ENCODE results near the gene ATP1B3.
"Not testable (repeated sequence)": the region's sequence is repeated elsewhere in the genome, so short reads cannot be mapped to it uniquely, and the experiment has no call there.

ATP1B3 gene

DNA sequence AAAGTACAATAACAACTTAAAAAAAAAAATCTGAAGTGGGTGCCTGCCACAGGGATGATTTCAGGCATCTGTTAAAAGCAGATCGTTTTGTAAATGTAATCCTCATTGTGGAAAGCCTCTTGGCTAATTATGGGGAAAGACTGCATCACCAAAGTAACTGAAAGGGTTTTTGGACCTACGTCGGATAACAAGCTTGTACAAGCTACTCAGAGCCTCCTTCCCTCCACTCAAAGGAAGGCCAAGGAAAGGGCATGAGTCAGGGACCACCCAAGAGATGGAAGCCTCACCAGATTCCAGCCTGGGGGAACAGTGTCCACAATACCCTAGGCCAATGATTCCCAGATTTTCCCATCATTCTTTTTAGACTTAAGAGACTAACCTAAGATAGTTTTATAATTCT, 84.3 kb downstream of the ATP1B3 start:
- peaks cover 28 to 72% (median 50%) of the 10 kb centered on the region in 4 experiments for H3K36me3 ChIP-seq (ENCODE audit: control insufficient read depth in 4 of 4, insufficient read depth in 4 of 4, low read length in 3 of 4)
- H3K27ac ChIP-seq (ENCODE audit: insufficient read depth in 1 of 2, low read depth in 1 of 2, low read length in 2 of 2, poor library complexity in 1 of 2, severe bottlenecking in 2 of 2): no peak overlapping the region
- no peak overlapping the region for H3K4me3 ChIP-seq (ENCODE audit: control insufficient read depth in 1 of 7, extremely low read depth in 1 of 7, insufficient read depth in 4 of 7, low read depth in 2 of 7, low read length in 6 of 7)
- ChIA-PET CTCF (interaction anchor here (1.5 kb wide), 1 partner anchor 12 kb away, joined by 3 read pairs; no protein-coding TSS in a partner anchor), POLR2A (no interaction called here)
- H3K4me1 ChIP-seq (ENCODE audit: control extremely low read depth in 1 of 4, control insufficient read depth in 4 of 4, insufficient read depth in 4 of 4, low read length in 3 of 4): peaks cover 0 to 4% (median 0%) of the 10 kb centered on the region in 4 experiments
- no peaks in the 10 kb centered on the region for H3K27me3 ChIP-seq (replicated peaks in 2 of 5; ENCODE audit: control insufficient read depth in 4 of 5, insufficient read depth in 5 of 5, low read length in 4 of 5)
- WGBS (ENCODE audit: insufficient coverage): 90% methylated on average over 3 of the region's 3 CpGs
- no peaks in the 10 kb centered on the region for H3K9me3 ChIP-seq (ENCODE audit: control extremely low read depth in 1 of 5, control insufficient read depth in 4 of 5, insufficient read depth in 2 of 5, low read depth in 1 of 5, low read length in 4 of 5)
- no peak for DNase-seq

- Histone ChIP-seq H3K27ac (ENCODE audit: insufficient read depth in 1 of 2, low read depth in 1 of 2, low read length in 2 of 2, poor library complexity in 1 of 2, severe bottlenecking in 2 of 2) (no peak overlapping the region), H3K36me3 (ENCODE audit: control insufficient read depth in 4 of 4, insufficient read depth in 4 of 4, low read length in 3 of 4) (peaks cover 24 to 71% (median 43%) of the 10 kb centered on the region in 4 experiments), H3K4me3 (ENCODE audit: control insufficient read depth in 1 of 7, extremely low read depth in 1 of 7, insufficient read depth in 4 of 7, low read depth in 2 of 7, low read length in 6 of 7) (no peak overlapping the region), H3K27me3 (replicated peaks in 2 of 5; ENCODE audit: control insufficient read depth in 4 of 5, insufficient read depth in 5 of 5, low read length in 4 of 5) (no peaks in the 10 kb centered on the region), H3K9me3 (ENCODE audit: control extremely low read depth in 1 of 5, control insufficient read depth in 4 of 5, insufficient read depth in 2 of 5, low read depth in 1 of 5, low read length in 4 of 5) (no peaks in the 10 kb centered on the region), H3K4me1 (ENCODE audit: control extremely low read depth in 1 of 4, control insufficient read depth in 4 of 4, insufficient read depth in 4 of 4, low read length in 3 of 4) (no peaks in the 10 kb centered on the region)
- ChIA-PET CTCF (interaction anchor here (1.5 kb wide), 1 partner anchor 9 kb away, joined by 6 read pairs; no protein-coding TSS in a partner anchor), POLR2A (no interaction called here)
- WGBS (ENCODE audit: insufficient coverage): 100% methylated on average over 3 of the region's 4 CpGs
- no peak for DNase-seq
Measured at GRCh38 chr3:141963301-141963700, 86.9 kb downstream of the ATP1B3 start.

DNA sequence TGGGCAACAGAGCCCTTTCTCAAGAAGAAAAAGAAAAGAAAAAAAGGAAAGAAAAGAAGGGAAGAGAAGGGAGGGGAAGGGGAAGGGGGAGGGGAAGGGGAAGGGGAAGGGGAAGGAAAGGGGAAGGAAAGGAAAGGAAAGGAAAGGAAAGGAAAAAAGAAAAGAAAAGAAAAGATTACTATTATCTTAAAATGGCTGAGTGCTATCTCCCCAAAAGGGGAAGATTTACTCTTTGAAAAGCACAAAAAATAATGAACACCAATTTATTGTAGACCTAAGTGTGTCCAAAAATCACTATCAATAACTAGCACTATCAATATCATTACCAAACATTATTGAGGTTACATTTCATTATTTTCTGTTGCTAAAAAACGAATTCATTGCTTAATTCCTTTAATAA, 89.0 kb downstream of the ATP1B3 start:
- DNase-seq: no peak
- ChIA-PET POLR2A (no interaction called here), CTCF (interaction anchor here (1.0 to 2.4 kb wide), 4 partner anchors 11 to 316 kb away, joined by 3 to 6 read pairs (median 6); no protein-coding TSS in a partner anchor)
- WGBS (ENCODE audit: insufficient coverage): no CpG with 5 or more reads among the region's 1 CpG
- Histone ChIP-seq H3K36me3 (ENCODE audit: control insufficient read depth in 4 of 4, insufficient read depth in 4 of 4, low read length in 3 of 4) (peaks cover 18 to 64% (median 41%) of the 10 kb centered on the region in 4 experiments), H3K9me3 (ENCODE audit: control extremely low read depth in 1 of 5, control insufficient read depth in 4 of 5, insufficient read depth in 2 of 5, low read depth in 1 of 5, low read length in 4 of 5) (no peaks in the 10 kb centered on the region), H3K4me3 (ENCODE audit: control insufficient read depth in 1 of 7, extremely low read depth in 1 of 7, insufficient read depth in 4 of 7, low read depth in 2 of 7, low read length in 6 of 7) (no peak overlapping the region), H3K4me1 (ENCODE audit: control extremely low read depth in 1 of 4, control insufficient read depth in 4 of 4, insufficient read depth in 4 of 4, low read length in 3 of 4) (no peaks in the 10 kb centered on the region), H3K27me3 (replicated peaks in 2 of 5; ENCODE audit: control insufficient read depth in 4 of 5, insufficient read depth in 5 of 5, low read length in 4 of 5) (no peaks in the 10 kb centered on the region), H3K27ac (ENCODE audit: insufficient read depth in 1 of 2, low read depth in 1 of 2, low read length in 2 of 2, poor library complexity in 1 of 2, severe bottlenecking in 2 of 2) (no peak overlapping the region)

GRCh38 chr3:141969711-141970110, 93.3 kb downstream of the ATP1B3 start:
- no peaks in the 10 kb centered on the region for H3K9me3 ChIP-seq (ENCODE audit: control extremely low read depth in 1 of 5, control insufficient read depth in 4 of 5, insufficient read depth in 2 of 5, low read depth in 1 of 5, low read length in 4 of 5)
- H3K27ac ChIP-seq (ENCODE audit: insufficient read depth in 1 of 2, low read depth in 1 of 2, low read length in 2 of 2, poor library complexity in 1 of 2, severe bottlenecking in 2 of 2): no peak overlapping the region
- no peak overlapping the region for H3K4me3 ChIP-seq (ENCODE audit: control insufficient read depth in 1 of 7, extremely low read depth in 1 of 7, insufficient read depth in 4 of 7, low read depth in 2 of 7, low read length in 6 of 7)
- no peaks in the 10 kb centered on the region for H3K27me3 ChIP-seq (replicated peaks in 2 of 5; ENCODE audit: control insufficient read depth in 4 of 5, insufficient read depth in 5 of 5, low read length in 4 of 5)
- ChIA-PET POLR2A (no interaction called here), CTCF (interaction anchor here (1.2 kb wide), 1 partner anchor 29 kb away, joined by 3 read pairs; no protein-coding TSS in a partner anchor)
- DNase-seq: no peak
- H3K4me1 ChIP-seq (ENCODE audit: control extremely low read depth in 1 of 4, control insufficient read depth in 4 of 4, insufficient read depth in 4 of 4, low read length in 3 of 4): no peaks in the 10 kb centered on the region
- H3K36me3 ChIP-seq (ENCODE audit: control insufficient read depth in 4 of 4, insufficient read depth in 4 of 4, low read length in 3 of 4): peaks cover 19 to 45% (median 26%) of the 10 kb centered on the region in 4 experiments
- WGBS (ENCODE audit: insufficient coverage): 100% methylated on average over 1 of the region's 6 CpGs

- Histone ChIP-seq H3K27me3 (replicated peaks in 2 of 5; ENCODE audit: control insufficient read depth in 4 of 5, insufficient read depth in 5 of 5, low read length in 4 of 5) (no peaks in the 10 kb centered on the region), H3K27ac (ENCODE audit: insufficient read depth in 1 of 2, low read depth in 1 of 2, low read length in 2 of 2, poor library complexity in 1 of 2, severe bottlenecking in 2 of 2) (no peak overlapping the region), H3K9me3 (ENCODE audit: control extremely low read depth in 1 of 5, control insufficient read depth in 4 of 5, insufficient read depth in 2 of 5, low read depth in 1 of 5, low read length in 4 of 5) (no peaks in the 10 kb centered on the region), H3K36me3 (ENCODE audit: control insufficient read depth in 4 of 4, insufficient read depth in 4 of 4, low read length in 3 of 4) (peaks cover 18 to 51% (median 29%) of the 10 kb centered on the region in 4 experiments), H3K4me3 (ENCODE audit: control insufficient read depth in 1 of 7, extremely low read depth in 1 of 7, insufficient read depth in 4 of 7, low read depth in 2 of 7, low read length in 6 of 7) (no peak overlapping the region), H3K4me1 (ENCODE audit: control extremely low read depth in 1 of 4, control insufficient read depth in 4 of 4, insufficient read depth in 4 of 4, low read length in 3 of 4) (no peaks in the 10 kb centered on the region)
- ChIA-PET POLR2A (interaction anchor here (0.6 kb wide), 1 partner anchor 9 kb away, joined by 6 read pairs; no protein-coding TSS in a partner anchor), CTCF (interaction anchor here (0.6 to 1.2 kb wide), 3 partner anchors 22 to 422 kb away, joined by 3 to 5 read pairs (median 3); no protein-coding TSS in a partner anchor)
- no peak for DNase-seq
- WGBS (ENCODE audit: insufficient coverage): 100% methylated on average over 1 of the region's 1 CpG
Measured at GRCh38 chr3:141971571-141971970, 95.1 kb downstream of the ATP1B3 start.

- DNase-seq: no peak
- no peaks in the 10 kb centered on the region for H3K9me3 ChIP-seq (ENCODE audit: control extremely low read depth in 1 of 5, control insufficient read depth in 4 of 5, insufficient read depth in 2 of 5, low read depth in 1 of 5, low read length in 4 of 5)
- ChIA-PET CTCF (interaction anchor here (1.0 to 2.0 kb wide), 4 partner anchors 10 to 29 kb away, joined by 3 to 7 read pairs (median 4); no protein-coding TSS in a partner anchor), POLR2A (no interaction called here)
- H3K4me1 ChIP-seq (ENCODE audit: control extremely low read depth in 1 of 4, control insufficient read depth in 4 of 4, insufficient read depth in 4 of 4, low read length in 3 of 4): no peaks in the 10 kb centered on the region
- no peaks in the 10 kb centered on the region for H3K27me3 ChIP-seq (replicated peaks in 2 of 5; ENCODE audit: control insufficient read depth in 4 of 5, insufficient read depth in 5 of 5, low read length in 4 of 5)
- H3K4me3 ChIP-seq (ENCODE audit: control insufficient read depth in 1 of 7, extremely low read depth in 1 of 7, insufficient read depth in 4 of 7, low read depth in 2 of 7, low read length in 6 of 7): no peak overlapping the region
- peaks cover 19 to 49% (median 29%) of the 10 kb centered on the region in 4 experiments for H3K36me3 ChIP-seq (ENCODE audit: control insufficient read depth in 4 of 4, insufficient read depth in 4 of 4, low read length in 3 of 4)
- WGBS (ENCODE audit: insufficient coverage): no CpG with 5 or more reads among the region's 2 CpGs
- no peak overlapping the region for H3K27ac ChIP-seq (ENCODE audit: insufficient read depth in 1 of 2, low read depth in 1 of 2, low read length in 2 of 2, poor library complexity in 1 of 2, severe bottlenecking in 2 of 2)
Measured at GRCh38 chr3:141972399-141972798, 96.0 kb downstream of the ATP1B3 start.

DNA sequence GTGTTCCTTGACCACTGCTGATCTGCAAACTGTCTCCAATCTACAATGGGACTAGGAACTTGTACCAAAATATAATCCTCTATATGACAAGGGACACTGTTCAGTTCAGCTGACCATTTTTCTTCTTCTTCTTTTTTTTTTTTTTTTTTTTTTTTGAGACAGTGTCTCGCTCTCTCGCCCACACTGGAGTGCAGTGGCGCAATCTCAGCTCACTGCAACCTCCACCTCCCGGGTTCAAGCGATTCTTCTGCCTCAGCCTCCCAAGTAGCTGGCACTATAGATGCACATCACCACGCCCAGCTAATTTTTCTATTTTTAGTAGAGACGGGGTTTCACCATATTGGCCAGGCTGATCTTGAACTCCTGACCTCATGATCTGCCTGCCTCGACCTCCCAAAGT, 98.3 kb downstream of the ATP1B3 start:
- H3K4me1 ChIP-seq (ENCODE audit: control extremely low read depth in 1 of 4, control insufficient read depth in 4 of 4, insufficient read depth in 4 of 4, low read length in 3 of 4); H3K27ac ChIP-seq (ENCODE audit: insufficient read depth in 1 of 2, low read depth in 1 of 2, low read length in 2 of 2, poor library complexity in 1 of 2, severe bottlenecking in 2 of 2); POLR2A ChIA-PET; DNase-seq; H3K27me3 ChIP-seq (replicated peaks in 2 of 5; ENCODE audit: control insufficient read depth in 4 of 5, insufficient read depth in 5 of 5, low read length in 4 of 5); CTCF ChIA-PET; H3K9me3 ChIP-seq (ENCODE audit: control extremely low read depth in 1 of 5, control insufficient read depth in 4 of 5, insufficient read depth in 2 of 5, low read depth in 1 of 5, low read length in 4 of 5); H3K4me3 ChIP-seq (ENCODE audit: control insufficient read depth in 1 of 7, extremely low read depth in 1 of 7, insufficient read depth in 4 of 7, low read depth in 2 of 7, low read length in 6 of 7): not testable (repeated sequence)
- peaks cover 6 to 53% (median 29%) of the 10 kb centered on the region in 4 experiments for H3K36me3 ChIP-seq (ENCODE audit: control insufficient read depth in 4 of 4, insufficient read depth in 4 of 4, low read length in 3 of 4)
- 100% methylated on average over 4 of the region's 8 CpGs for WGBS (ENCODE audit: insufficient coverage)
